NK-92 treated with Interleukin-12 subunit alpha and Interleukin-12 subunit beta, amount 100 ng/mL, for 24 hours (cell line): Measurements from ENCODE around the gene OR2S2.

Experiments
- DNase-seq: peaks from one replicate; lab custom pipeline; 2025; lab: John Stamatoyannopoulos, UW

OR2S2 gene

GRCh38 chr9:35909274-35909673 lies 48.7 kb downstream of the OR2S2 start, which contains the start of gene SPAAR:
Gene SPAAR (plus strand): TSS chr9:35909490. CDS start chr9:35910464, 974 bp downstream.
- no peak for DNase-seq

GRCh38 chr9:35908504-35909125 lies 49.3 kb downstream of the OR2S2 start:
- no peak for DNase-seq

- no peak for DNase-seq
These were observed 50.0 kb downstream of the OR2S2 start for GRCh38 chr9:35907711-35908503.
